Measurements from ENCODE around the gene PLEKHF1. TPM values are rescaled to one million over a fixed set of nuclear protein-coding genes. Genes with fewer than 3 reads are reported as not detected.

The PLEKHF1 gene
- total and polyA plus RNA-seq, 2 donors: 17.8 to 35.4 TPM

GRCh38 chr19:29687244-29687896 lies 22.1 kb downstream of the PLEKHF1 start:
- H3K4me3 ChIP-seq (ENCODE audit: low read length in 2 of 2): no peak overlapping the region
- peaks cover 2 to 9% of the 10 kb centered on the region in 2 donors for H3K9me3 ChIP-seq (ENCODE audit: control insufficient read depth in 2 of 2, insufficient read depth in 1 of 2, low read length in 1 of 2)
- H3K27ac ChIP-seq (ENCODE audit: low read depth in 1 of 2, low read length in 1 of 2): peak overlapping the region in 1 of 2 donors; percentile 71
- no peaks in the 10 kb centered on the region for H3K27me3 ChIP-seq (ENCODE audit: control insufficient read depth in 2 of 2, insufficient read depth in 1 of 2, low read length in 1 of 2)
- H3K36me3 ChIP-seq (ENCODE audit: control insufficient read depth in 2 of 2, insufficient read depth in 2 of 2, low read length in 1 of 2): no peaks in the 10 kb centered on the region
- 92% methylated on average over 17 of the region's 17 CpGs for WGBS
- no peak for DNase-seq (ENCODE audit: low read depth in 6 of 9, low spot score in 9 of 9)
- H3K4me1 ChIP-seq (ENCODE audit: control insufficient read depth in 2 of 2, insufficient read depth in 2 of 2, low read length in 2 of 2): peaks cover 0 to 9% of the 10 kb centered on the region in 2 donors

- 74% methylated on average over 18 of the region's 18 CpGs for WGBS
- no peak overlapping the region for H3K4me3 ChIP-seq (ENCODE audit: low read length in 2 of 2)
- peaks cover 0 to 2% of the 10 kb centered on the region in 2 donors for H3K4me1 ChIP-seq (ENCODE audit: control insufficient read depth in 2 of 2, insufficient read depth in 2 of 2, low read length in 2 of 2)
- H3K27me3 ChIP-seq (ENCODE audit: control insufficient read depth in 2 of 2, insufficient read depth in 1 of 2, low read length in 1 of 2): no peaks in the 10 kb centered on the region
- no peaks in the 10 kb centered on the region for H3K36me3 ChIP-seq (ENCODE audit: control insufficient read depth in 2 of 2, insufficient read depth in 2 of 2, low read length in 1 of 2)
- H3K27ac ChIP-seq (ENCODE audit: low read depth in 1 of 2, low read length in 1 of 2): no peak overlapping the region
- DNase-seq (ENCODE audit: low read depth in 6 of 9, low spot score in 9 of 9): no peak
- peaks cover 2 to 9% of the 10 kb centered on the region in 2 donors for H3K9me3 ChIP-seq (ENCODE audit: control insufficient read depth in 2 of 2, insufficient read depth in 1 of 2, low read length in 1 of 2)
Measured at GRCh38 chr19:29687897-29688728, 22.9 kb downstream of the PLEKHF1 start.

GRCh38 chr19:29690842-29691241 lies 25.6 kb downstream of the PLEKHF1 start:
- no peaks in the 10 kb centered on the region for H3K4me1 ChIP-seq (ENCODE audit: control insufficient read depth in 2 of 2, insufficient read depth in 2 of 2, low read length in 2 of 2)
- DNase-seq (ENCODE audit: low read depth in 6 of 9, low spot score in 9 of 9): peak in 1 of 9 donors; percentile 45
- WGBS: 57% methylated on average over 2 of the region's 2 CpGs

GRCh38 chr19:29694161-29694560 lies 28.9 kb downstream of the PLEKHF1 start:
- DNase-seq (ENCODE audit: low read depth in 6 of 9, low spot score in 9 of 9): no peak
- H3K4me3 ChIP-seq (ENCODE audit: low read length in 2 of 2): no peak overlapping the region
- 98% methylated on average over 5 of the region's 5 CpGs for WGBS
- H3K27me3 ChIP-seq (ENCODE audit: control insufficient read depth in 2 of 2, insufficient read depth in 1 of 2, low read length in 1 of 2): no peaks in the 10 kb centered on the region
- H3K27ac ChIP-seq (ENCODE audit: low read depth in 1 of 2, low read length in 1 of 2): no peak overlapping the region
- H3K9me3 ChIP-seq (ENCODE audit: control insufficient read depth in 2 of 2, insufficient read depth in 1 of 2, low read length in 1 of 2): peaks cover 2 to 17% of the 10 kb centered on the region in 2 donors
- no peaks in the 10 kb centered on the region for H3K4me1 ChIP-seq (ENCODE audit: control insufficient read depth in 2 of 2, insufficient read depth in 2 of 2, low read length in 2 of 2)
- no peaks in the 10 kb centered on the region for H3K36me3 ChIP-seq (ENCODE audit: control insufficient read depth in 2 of 2, insufficient read depth in 2 of 2, low read length in 1 of 2)

More at GRCh38 chr19:29690842-29691241, 25.6 kb downstream of the PLEKHF1 start:
- Histone ChIP-seq H3K9me3 (ENCODE audit: control insufficient read depth in 2 of 2, insufficient read depth in 1 of 2, low read length in 1 of 2) (peaks cover 2 to 12% of the 10 kb centered on the region in 2 donors), H3K27me3 (ENCODE audit: control insufficient read depth in 2 of 2, insufficient read depth in 1 of 2, low read length in 1 of 2) (no peaks in the 10 kb centered on the region), H3K27ac (ENCODE audit: low read depth in 1 of 2, low read length in 1 of 2) (no peak overlapping the region), H3K4me3 (ENCODE audit: low read length in 2 of 2) (no peak overlapping the region), H3K36me3 (ENCODE audit: control insufficient read depth in 2 of 2, insufficient read depth in 2 of 2, low read length in 1 of 2) (no peaks in the 10 kb centered on the region)

- no peaks in the 10 kb centered on the region for H3K27me3 ChIP-seq (ENCODE audit: control insufficient read depth in 2 of 2, insufficient read depth in 1 of 2, low read length in 1 of 2)
- WGBS: 82% methylated on average over 19 of the region's 19 CpGs
- H3K36me3 ChIP-seq (ENCODE audit: control insufficient read depth in 2 of 2, insufficient read depth in 2 of 2, low read length in 1 of 2): no peaks in the 10 kb centered on the region
- H3K4me3 ChIP-seq (ENCODE audit: low read length in 2 of 2): no peak overlapping the region
- peaks cover 2 to 17% of the 10 kb centered on the region in 2 donors for H3K9me3 ChIP-seq (ENCODE audit: control insufficient read depth in 2 of 2, insufficient read depth in 1 of 2, low read length in 1 of 2)
- no peaks in the 10 kb centered on the region for H3K4me1 ChIP-seq (ENCODE audit: control insufficient read depth in 2 of 2, insufficient read depth in 2 of 2, low read length in 2 of 2)
- DNase-seq (ENCODE audit: low read depth in 6 of 9, low spot score in 9 of 9): peak in 3 of 9 donors; percentile 56 to 72 (median 70)
- H3K27ac ChIP-seq (ENCODE audit: low read depth in 1 of 2, low read length in 1 of 2): no peak overlapping the region
Measured at GRCh38 chr19:29694669-29695627, 29.7 kb downstream of the PLEKHF1 start.

GRCh38 chr19:29695765-29696564 lies 30.7 kb downstream of the PLEKHF1 start:
- DNase-seq (ENCODE audit: low read depth in 6 of 9, low spot score in 9 of 9): no peak
- WGBS: 90% methylated on average over 6 of the region's 6 CpGs
- H3K27me3 ChIP-seq (ENCODE audit: control insufficient read depth in 2 of 2, insufficient read depth in 1 of 2, low read length in 1 of 2): no peaks in the 10 kb centered on the region
- no peak overlapping the region for H3K27ac ChIP-seq (ENCODE audit: low read depth in 1 of 2, low read length in 1 of 2)
- no peaks in the 10 kb centered on the region for H3K4me1 ChIP-seq (ENCODE audit: control insufficient read depth in 2 of 2, insufficient read depth in 2 of 2, low read length in 2 of 2)
- H3K36me3 ChIP-seq (ENCODE audit: control insufficient read depth in 2 of 2, insufficient read depth in 2 of 2, low read length in 1 of 2): no peaks in the 10 kb centered on the region
- H3K4me3 ChIP-seq (ENCODE audit: low read length in 2 of 2): no peak overlapping the region
- peaks cover 0 to 9% of the 10 kb centered on the region in 2 donors for H3K9me3 ChIP-seq (ENCODE audit: control insufficient read depth in 2 of 2, insufficient read depth in 1 of 2, low read length in 1 of 2)

- Histone ChIP-seq H3K9me3 (ENCODE audit: control insufficient read depth in 2 of 2, insufficient read depth in 1 of 2, low read length in 1 of 2) (peaks cover 0 to 9% of the 10 kb centered on the region in 2 donors), H3K4me3 (ENCODE audit: low read length in 2 of 2) (no peak overlapping the region), H3K36me3 (ENCODE audit: control insufficient read depth in 2 of 2, insufficient read depth in 2 of 2, low read length in 1 of 2) (no peaks in the 10 kb centered on the region), H3K27me3 (ENCODE audit: control insufficient read depth in 2 of 2, insufficient read depth in 1 of 2, low read length in 1 of 2) (no peaks in the 10 kb centered on the region), H3K4me1 (ENCODE audit: control insufficient read depth in 2 of 2, insufficient read depth in 2 of 2, low read length in 2 of 2) (no peaks in the 10 kb centered on the region), H3K27ac (ENCODE audit: low read depth in 1 of 2, low read length in 1 of 2) (no peak overlapping the region)
- DNase-seq (ENCODE audit: low read depth in 6 of 9, low spot score in 9 of 9): no peak
- WGBS: 98% methylated on average over 2 of the region's 2 CpGs
Measured at GRCh38 chr19:29696565-29696846, 31.2 kb downstream of the PLEKHF1 start.

- peaks cover 0 to 9% of the 10 kb centered on the region in 2 donors for H3K9me3 ChIP-seq (ENCODE audit: control insufficient read depth in 2 of 2, insufficient read depth in 1 of 2, low read length in 1 of 2)
- no peak overlapping the region for H3K27ac ChIP-seq (ENCODE audit: low read depth in 1 of 2, low read length in 1 of 2)
- no peaks in the 10 kb centered on the region for H3K27me3 ChIP-seq (ENCODE audit: control insufficient read depth in 2 of 2, insufficient read depth in 1 of 2, low read length in 1 of 2)
- 85% methylated on average over 10 of the region's 10 CpGs for WGBS
- H3K4me3 ChIP-seq (ENCODE audit: low read length in 2 of 2): no peak overlapping the region
- no peaks in the 10 kb centered on the region for H3K4me1 ChIP-seq (ENCODE audit: control insufficient read depth in 2 of 2, insufficient read depth in 2 of 2, low read length in 2 of 2)
- H3K36me3 ChIP-seq (ENCODE audit: control insufficient read depth in 2 of 2, insufficient read depth in 2 of 2, low read length in 1 of 2): peaks cover 8 to 10% of the 10 kb centered on the region in 2 donors
- DNase-seq (ENCODE audit: low read depth in 6 of 9, low spot score in 9 of 9): no peak
Measured at GRCh38 chr19:29697523-29698261, 32.4 kb downstream of the PLEKHF1 start.

Data from thymus (tissue), 11 donors.